H9 (cell line): Measurements from ENCODE around the gene PARG. TPM values are rescaled to one million over a fixed set of nuclear protein-coding genes. Genes with fewer than 3 reads are reported as not detected.
"Not testable (repeated sequence)": the region's sequence is repeated elsewhere in the genome, so short reads cannot be mapped to it uniquely, and the experiment has no call there.

Experiments
- DNase-seq: peaks from one replicate; pipeline ENCODE4 v3.0.0-alpha.2; 2017
- H2AFZ ChIP-seq: one replicate; pipeline ENCODE4 v1.6.1; 2013; ENCODE audit warnings: mild to moderate bottlenecking, low read length, control low read depth, moderate library complexity
- H2AK5ac ChIP-seq: 2 replicates; pipeline ENCODE4 v1.6.1; 2013; ENCODE audit warnings: low read length, control low read depth, mixed read lengths; ENCODE audit not compliant: insufficient read length
- H2BK120ac ChIP-seq: one replicate; pipeline ENCODE4 v1.6.1; 2013; ENCODE audit warnings: low read depth, mild to moderate bottlenecking, low read length, control low read depth, inconsistent platforms; ENCODE audit not compliant: poor library complexity, severe bottlenecking
- H2BK12ac ChIP-seq: 2 replicates; pipeline ENCODE4 v1.6.1; 2013; ENCODE audit warnings: low read length, control low read depth, mixed read lengths, low read depth; ENCODE audit not compliant: insufficient read length
- H2BK15ac ChIP-seq: 2 replicates; pipeline ENCODE4 v1.6.1; 2013; ENCODE audit warnings: low read depth, low read length, control low read depth
- H2BK20ac ChIP-seq: one replicate; pipeline ENCODE4 v1.6.1; 2013; ENCODE audit warnings: low read depth, mild to moderate bottlenecking, low read length, control low read depth, inconsistent platforms; ENCODE audit not compliant: poor library complexity, severe bottlenecking
- H2BK5ac ChIP-seq: 2 replicates; pipeline ENCODE4 v1.6.1; 2013; ENCODE audit warnings: low read length, control low read depth, mixed read lengths; ENCODE audit not compliant: insufficient read length
- H3K14ac ChIP-seq: 2 replicates; pipeline ENCODE4 v1.6.1; 2013; ENCODE audit warnings: low read length, control low read depth; ENCODE audit not compliant: insufficient read depth
- H3K18ac ChIP-seq: 2 replicates; pipeline ENCODE4 v1.6.1; 2013; ENCODE audit warnings: low read depth, mild to moderate bottlenecking, mixed read lengths, low read length, control low read depth; ENCODE audit not compliant: insufficient read length
- H3K23ac ChIP-seq: 2 replicates; pipeline ENCODE4 v1.6.1; 2013; ENCODE audit warnings: low read length, control low read depth, mixed read lengths, low read depth; ENCODE audit not compliant: insufficient read length
- H3K23me2 ChIP-seq: 2 replicates; pipeline ENCODE4 v1.6.1; 2013; ENCODE audit warnings: low read depth, mild to moderate bottlenecking, mixed read lengths, low read length, control low read depth; ENCODE audit not compliant: insufficient read length, poor library complexity, severe bottlenecking
- H3K27ac ChIP-seq: 2 replicates; pipeline ENCODE4 v1.5.1; 2013; ENCODE audit warnings: low read length, control low read depth, mixed read lengths, low read depth; ENCODE audit not compliant: insufficient read length
- H3K27me3 ChIP-seq: 2 replicates; pipeline ENCODE4 v1.6.1; 2013; ENCODE audit warnings: low read length, control low read depth, inconsistent platforms; ENCODE audit not compliant: insufficient read depth
- H3K4ac ChIP-seq: 2 replicates; pipeline ENCODE4 v1.6.1; 2013; ENCODE audit warnings: low read depth, mild to moderate bottlenecking, control low read depth, inconsistent platforms, low read length, moderate library complexity
- H3K4me1 ChIP-seq: 2 replicates; pipeline ENCODE4 v1.6.1; 2013; ENCODE audit warnings: low read length, control low read depth, inconsistent platforms; ENCODE audit not compliant: insufficient read depth
- H3K4me2 ChIP-seq: 2 replicates; pipeline ENCODE4 v1.6.1; 2013; ENCODE audit warnings: low read length, control low read depth, mixed read lengths; ENCODE audit not compliant: insufficient read length, insufficient read depth
- H3K56ac ChIP-seq: 2 replicates; pipeline ENCODE4 v1.6.1; 2013; ENCODE audit warnings: low read depth, mild to moderate bottlenecking, mixed read lengths, low read length, control low read depth; ENCODE audit not compliant: insufficient read length
- H3K79me1 ChIP-seq: 2 replicates; pipeline ENCODE4 v1.6.1; 2013; ENCODE audit warnings: low read depth, mild to moderate bottlenecking, moderate library complexity, low read length, control low read depth, inconsistent platforms; ENCODE audit not compliant: insufficient read depth, poor library complexity, severe bottlenecking
- H3K79me2 ChIP-seq: 2 replicates; pipeline ENCODE4 v1.6.1; 2013; ENCODE audit warnings: low read length, control low read depth, inconsistent platforms; ENCODE audit not compliant: insufficient read depth
- H3K9ac ChIP-seq: 2 replicates; pipeline ENCODE4 v1.6.1; 2013; ENCODE audit warnings: low read length, control low read depth, mixed read lengths; ENCODE audit not compliant: insufficient read length; ENCODE audit errors: extremely low read depth
- H3K9me3 ChIP-seq: one replicate; pipeline ENCODE4 v1.6.1; 2013; ENCODE audit warnings: low read depth, low read length, inconsistent platforms; ENCODE audit not compliant: control insufficient read depth
- H3T11ph ChIP-seq: one replicate; pipeline ENCODE4 v1.6.1; 2013; ENCODE audit warnings: mild to moderate bottlenecking, low read length, control low read depth, inconsistent platforms
- H4K20me1 ChIP-seq: one replicate; pipeline ENCODE4 v1.6.1; 2013; ENCODE audit not compliant: control insufficient read depth, insufficient read length, insufficient read depth
- H4K5ac ChIP-seq: 2 replicates; pipeline ENCODE4 v1.6.1; 2013; ENCODE audit warnings: low read depth, mild to moderate bottlenecking, mixed read lengths, low read length, control low read depth; ENCODE audit not compliant: insufficient read length
- H4K8ac ChIP-seq: replicated peaks from 2 replicates; pipeline ENCODE4 v1.6.1; 2013; ENCODE audit warnings: low read length, control low read depth, mixed read lengths, low read depth; ENCODE audit not compliant: insufficient read length
- H4K91ac ChIP-seq: 2 replicates; pipeline ENCODE4 v1.6.1; 2013; ENCODE audit warnings: low read depth, mild to moderate bottlenecking, moderate library complexity, mixed read lengths, low read length, control low read depth; ENCODE audit not compliant: insufficient read length
- H3K27ac Mint-ChIP-seq, 3 experiments: 2 replicates in 2 of 3; 3 replicates in 1 of 3; pipeline ENCODE4 v1.8.0; 2020 to 2021; ENCODE audit warnings: mixed read lengths in 3 of 3, mild to moderate bottlenecking in 1 of 3, moderate library complexity in 1 of 3
- H3K27me3 Mint-ChIP-seq: 2 replicates; pipeline ENCODE4 v1.8.0; 2021; ENCODE audit warnings: low read depth, mild to moderate bottlenecking, moderate library complexity, mixed read lengths
- H3K36me3 Mint-ChIP-seq, 3 experiments: 2 replicates in 2 of 3; 3 replicates in 1 of 3; pipeline ENCODE4 v1.8.0; 2020 to 2021; ENCODE audit warnings: low read depth in 3 of 3, mixed read lengths in 3 of 3; ENCODE audit not compliant: insufficient read depth in 1 of 3
- H3K4me1 Mint-ChIP-seq, 2 experiments: 2 replicates each; pipeline ENCODE4 v1.8.0; 2020; ENCODE audit warnings: mixed read lengths in 2 of 2
- H3K4me3 Mint-ChIP-seq, 2 experiments: 2 replicates in 1 of 2; 3 replicates in 1 of 2; pipeline ENCODE4 v1.8.0; 2020 to 2021; ENCODE audit warnings: mild to moderate bottlenecking in 2 of 2, mixed read lengths in 2 of 2, moderate library complexity in 1 of 2
- H3K9me3 Mint-ChIP-seq, 2 experiments: 2 replicates in 1 of 2; 3 replicates in 1 of 2; pipeline ENCODE4 v1.8.0; 2020; ENCODE audit warnings: mild to moderate bottlenecking in 2 of 2, mixed read lengths in 2 of 2, moderate library complexity in 1 of 2
- WGBS: extraction: QIAGEN DNeasy Blood & Tissue Kit; methylation state at CpG from one replicate; pipeline ENCODE4 v1.1.7; 2013; ENCODE audit warnings: missing lambda C conversion rate, low lambda C conversion rate, mixed read lengths; ENCODE audit not compliant: insufficient read length; ENCODE audit errors: extremely low coverage; 5-methylcytosine and 5-hydroxymethylcytosine counted together
- total RNA-seq: library from RNA; stranded (reverse); gene quantifications from 2 replicates; pipeline ENCODE4 v1.2.1, GENCODE V29; 2021

The PARG gene
- total RNA-seq, 1 experiment from 2014 or later: 48.3 TPM

DNA sequence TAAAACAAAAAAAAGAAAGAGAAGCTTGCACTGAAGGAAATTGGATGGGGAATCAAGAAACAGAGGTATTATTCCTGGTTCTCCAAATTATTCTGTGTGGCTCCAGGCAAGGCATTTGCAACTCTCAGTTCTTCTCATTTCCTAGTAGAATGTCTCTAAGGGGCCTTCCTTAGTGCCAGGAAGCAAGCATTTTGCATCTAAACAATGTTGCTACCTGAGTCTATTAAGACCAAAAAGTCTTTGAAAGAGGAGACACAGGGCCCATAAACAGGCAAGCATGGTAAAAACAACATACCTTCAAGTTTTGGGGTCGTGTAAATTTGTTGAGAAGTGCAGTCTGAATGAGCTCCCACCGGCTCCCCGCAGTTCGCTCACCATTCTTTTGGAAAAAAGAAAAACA lies 19.8 kb downstream of the PARG start:
- not testable (repeated sequence) for H3K18ac ChIP-seq, H3K27ac ChIP-seq, H3K14ac ChIP-seq, H2BK12ac ChIP-seq, H4K5ac ChIP-seq, H3K27ac Mint-ChIP-seq, H2BK15ac ChIP-seq, H3K9ac ChIP-seq, H2AK5ac ChIP-seq, H3T11ph ChIP-seq, H3K27me3 ChIP-seq, H3K79me1 ChIP-seq, H4K8ac ChIP-seq, H3K4me2 ChIP-seq, H3K79me2 ChIP-seq, H3K4me3 Mint-ChIP-seq, H3K9me3 Mint-ChIP-seq, H3K9me3 ChIP-seq, H4K20me1 ChIP-seq, DNase-seq, H3K23ac ChIP-seq, H3K27me3 Mint-ChIP-seq, H2BK120ac ChIP-seq, H3K4me1 ChIP-seq, H2BK5ac ChIP-seq, H3K56ac ChIP-seq, H2AFZ ChIP-seq, H4K91ac ChIP-seq, H3K4ac ChIP-seq, H2BK20ac ChIP-seq, H3K23me2 ChIP-seq
- H3K36me3 Mint-ChIP-seq: peaks cover 0 to 18% (median 11%) of the 10 kb centered on the region in 3 experiments; a peak in 5 of 7 replicates
- no CpG with 5 or more reads among the region's 4 CpGs for WGBS
- H3K4me1 Mint-ChIP-seq: peaks cover 11 to 21% of the 10 kb centered on the region in 2 experiments; a peak in 3 of 4 replicates

DNA sequence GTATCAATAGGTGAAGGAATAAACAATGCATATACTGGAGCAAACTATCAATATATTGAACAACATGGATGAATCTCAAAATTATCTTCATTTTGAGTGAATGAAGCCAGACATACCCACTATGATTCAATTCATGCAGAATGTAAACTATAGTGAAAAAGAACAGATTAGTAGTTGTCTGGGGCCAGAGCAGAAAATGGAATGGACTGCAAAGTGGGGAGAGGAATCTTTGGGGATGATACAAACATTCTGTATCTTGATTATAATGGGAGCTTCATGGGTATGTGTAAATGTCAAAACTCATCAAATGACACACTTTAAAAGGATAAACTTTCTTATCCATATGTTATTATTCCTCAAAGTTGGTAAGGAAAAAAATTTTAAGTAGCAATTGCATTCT lies 23.9 kb downstream of the PARG start:
- H3K9me3 Mint-ChIP-seq, H3K4ac ChIP-seq, H3K4me3 Mint-ChIP-seq, H2BK12ac ChIP-seq, H3K4me2 ChIP-seq, H3K79me2 ChIP-seq, H3K9me3 ChIP-seq, H2BK15ac ChIP-seq, H3K23me2 ChIP-seq, DNase-seq, H4K91ac ChIP-seq, H4K5ac ChIP-seq, H3K56ac ChIP-seq, H3T11ph ChIP-seq, H2BK120ac ChIP-seq, H4K8ac ChIP-seq, H2AFZ ChIP-seq, H3K18ac ChIP-seq, H3K4me1 ChIP-seq, H2BK20ac ChIP-seq, H3K27me3 Mint-ChIP-seq, H3K23ac ChIP-seq, H3K9ac ChIP-seq, H3K27ac Mint-ChIP-seq, H4K20me1 ChIP-seq, H3K27ac ChIP-seq, H2AK5ac ChIP-seq, H3K14ac ChIP-seq, H3K79me1 ChIP-seq, H2BK5ac ChIP-seq, H3K27me3 ChIP-seq: not testable (repeated sequence)
- Mint-ChIP-seq H3K36me3 (peaks cover 1 to 26% (median 17%) of the 10 kb centered on the region in 3 experiments; a peak in 6 of 7 replicates), H3K4me1 (peaks cover 7 to 10% of the 10 kb centered on the region in 2 experiments; a peak in 3 of 4 replicates)
